WERI-Rb-1 (cell line): ENCODE results near the gene EBF3.

Source experiments
- DNase-seq: peaks from one replicate; pipeline ENCODE4 v3.0.0-alpha.2; 2020
- H3K27ac ChIP-seq: fragments of 250-450 bp; sonication (Bioruptor Pico); 2 replicates; pipeline ENCODE4 v1.5.1; 2020; ENCODE audit warnings: mild to moderate bottlenecking, moderate library complexity
- H3K27me3 ChIP-seq: fragments of 250-450 bp; sonication (Bioruptor Pico); 2 replicates; pipeline ENCODE4 v1.5.1; 2021; ENCODE audit warnings: mild to moderate bottlenecking, low read depth, moderate library complexity; ENCODE audit not compliant: insufficient read depth, severe bottlenecking
- H3K36me3 ChIP-seq: fragments of 250-450 bp; sonication (Bioruptor Pico); 2 replicates; pipeline ENCODE4 v1.5.1; 2020; ENCODE audit warnings: mild to moderate bottlenecking, moderate library complexity
- H3K4me3 ChIP-seq: 2 replicates; pipeline ENCODE4 v1.5.1; 2011; ENCODE audit warnings: low read depth, mild to moderate bottlenecking, control low read depth, low read length
- H3K9me3 ChIP-seq: fragments of 250-450 bp; sonication (Bioruptor Pico); 2 replicates; pipeline ENCODE4 v1.5.1; 2021; ENCODE audit warnings: mild to moderate bottlenecking, moderate library complexity; ENCODE audit not compliant: severe bottlenecking
- CTCF ChIP-seq: IDR thresholded peaks from 2 replicates; pipeline ENCODE4 v1.5.1; 2011; ENCODE audit warnings: low read depth, mild to moderate bottlenecking, control low read depth, inconsistent platforms, low read length

The EBF3 gene

DNA sequence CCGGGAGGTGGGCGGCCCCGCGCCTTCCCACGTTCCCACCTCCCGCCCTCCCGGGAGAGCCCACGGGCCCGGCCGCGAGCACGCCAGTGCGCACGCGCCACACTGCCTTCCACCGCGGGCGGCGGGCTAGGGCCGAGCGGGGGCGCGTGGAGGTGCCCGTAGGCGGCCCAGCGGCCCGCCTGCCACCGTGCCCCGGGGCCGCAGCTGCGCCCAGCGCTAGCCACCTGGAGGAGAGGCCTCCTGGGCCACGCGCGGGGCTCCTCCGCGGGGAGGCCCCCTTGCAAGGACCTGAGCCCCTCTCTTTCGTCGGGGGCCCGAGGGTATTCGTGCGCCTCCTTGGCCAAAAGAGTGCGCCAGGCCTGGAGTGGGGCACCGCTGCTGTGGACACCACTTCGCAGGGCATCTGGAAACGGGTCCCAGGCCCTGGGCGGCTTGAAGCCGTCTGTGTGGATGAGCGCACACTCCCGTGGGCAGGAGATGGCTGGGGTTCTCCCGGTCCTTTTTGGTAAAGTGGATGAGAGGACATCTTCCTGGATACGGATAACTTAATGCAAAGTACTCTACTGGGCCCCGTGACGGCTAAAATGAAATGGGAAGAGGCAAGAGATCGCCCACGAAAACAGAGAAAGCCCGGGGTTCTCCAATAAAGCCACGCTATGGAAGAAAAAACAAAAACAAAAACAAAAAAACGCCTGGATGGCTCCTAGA, 9.0 kb upstream of the EBF3 start:
- Histone ChIP-seq H3K4me3 (no peak overlapping the region), H3K27ac (no peak overlapping the region), H3K9me3 (no peaks in the 10 kb centered on the region), H3K36me3 (no peaks in the 10 kb centered on the region), H3K27me3 (peaks cover 52% of the 10 kb centered on the region)
- no peak for DNase-seq
- TF ChIP-seq CTCF, result no peak

DNA sequence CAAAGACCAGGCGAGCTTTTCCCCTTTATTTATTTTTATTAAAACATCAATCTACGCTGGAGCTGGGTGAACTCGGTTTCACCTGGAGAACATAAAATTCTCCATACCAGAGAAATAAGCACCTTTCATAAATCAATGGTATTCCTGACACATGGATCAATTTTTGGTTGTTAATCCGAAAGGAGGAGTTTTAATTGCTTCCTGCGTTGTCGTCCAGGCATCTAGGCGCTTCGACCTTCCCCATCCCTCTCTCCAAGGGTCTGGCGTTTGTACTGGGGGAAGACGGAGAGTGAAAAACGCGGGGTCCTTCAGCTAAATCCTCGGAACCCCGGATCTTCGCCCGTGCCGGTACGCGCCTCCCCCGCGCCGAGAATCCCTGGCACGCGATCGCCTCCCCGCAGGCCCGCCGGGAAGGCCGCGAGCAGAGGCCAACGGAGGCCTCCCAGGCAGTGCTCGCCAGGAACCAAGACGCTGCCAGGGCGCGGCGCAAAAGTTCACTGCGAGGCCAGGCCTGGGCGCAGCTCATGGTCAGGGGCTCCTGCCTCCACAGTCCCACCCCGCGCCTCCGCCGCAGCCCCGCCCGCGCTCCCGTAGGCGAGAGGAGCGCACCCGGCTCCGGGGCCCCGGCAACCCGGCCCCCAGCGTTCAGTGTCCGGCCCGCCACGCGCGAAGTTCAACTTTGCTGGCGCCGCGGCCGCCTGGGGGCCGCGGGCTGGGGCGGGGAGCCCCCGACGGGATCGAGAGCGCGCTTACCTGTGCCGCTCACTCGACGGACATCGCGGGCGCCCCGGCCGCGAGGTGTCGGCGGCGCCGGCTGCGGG, 8.3 kb upstream of the EBF3 start:
- Histone ChIP-seq H3K27me3 (peaks cover 60% of the 10 kb centered on the region), H3K27ac (no peak overlapping the region), H3K9me3 (no peaks in the 10 kb centered on the region), H3K4me3 (peak overlapping the region; percentile 43), H3K36me3 (no peaks in the 10 kb centered on the region)
- no peak for TF ChIP-seq CTCF
- no peak for DNase-seq

DNA sequence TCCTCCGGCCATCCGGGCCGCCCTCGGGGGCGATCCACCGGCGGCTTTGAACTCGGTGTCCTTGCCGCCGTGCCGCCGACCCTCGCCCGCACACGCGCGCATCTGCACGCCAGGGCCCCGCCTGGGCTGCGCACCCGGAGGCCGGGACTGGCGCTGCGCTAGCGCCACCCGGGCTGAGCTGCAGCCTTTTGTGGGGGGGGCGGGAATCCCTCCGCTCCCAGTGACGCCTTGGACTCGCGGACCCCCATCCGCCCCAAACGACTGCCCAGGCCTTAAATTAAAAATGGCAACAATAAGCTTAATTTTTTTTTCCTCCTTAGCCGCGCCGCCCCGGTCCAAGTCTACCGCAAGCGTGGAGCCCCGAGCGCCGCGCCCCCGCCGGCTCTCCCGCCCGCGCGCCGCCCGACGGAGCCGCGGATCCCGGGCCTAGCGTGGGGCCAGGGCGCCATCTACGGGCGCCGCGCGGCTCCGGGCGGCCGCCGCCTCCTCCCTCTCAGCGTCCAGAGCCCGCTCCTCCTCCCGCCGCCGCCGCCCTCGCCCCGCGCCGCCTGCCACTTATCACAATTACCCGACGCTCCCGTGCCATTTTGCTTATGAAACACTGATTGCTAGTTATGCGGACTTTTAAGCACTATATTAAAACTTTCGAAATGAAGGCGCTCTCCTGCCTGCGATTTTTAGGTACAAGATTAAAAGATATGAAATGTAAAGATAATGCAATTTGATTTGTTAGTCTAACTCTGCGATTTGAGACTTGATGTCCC, 7.5 kb upstream of the EBF3 start:
- Histone ChIP-seq H3K36me3 (no peaks in the 10 kb centered on the region), H3K27me3 (peaks cover 68% of the 10 kb centered on the region), H3K27ac (no peak overlapping the region), H3K9me3 (no peaks in the 10 kb centered on the region), H3K4me3 (peak overlapping the region; percentile 46)
- DNase-seq, result peak; percentile 71
- TF ChIP-seq CTCF, result peak; percentile 62

- Histone ChIP-seq H3K27me3 (peaks cover 76% of the 10 kb centered on the region), H3K27ac (no peak overlapping the region), H3K36me3 (no peaks in the 10 kb centered on the region), H3K4me3 (peak overlapping the region; percentile 46), H3K9me3 (no peaks in the 10 kb centered on the region)
- no peak for DNase-seq
- no peak for TF ChIP-seq CTCF
Measured at GRCh38 chr10:129970465-129971364, 6.6 kb upstream of the EBF3 start.

DNA sequence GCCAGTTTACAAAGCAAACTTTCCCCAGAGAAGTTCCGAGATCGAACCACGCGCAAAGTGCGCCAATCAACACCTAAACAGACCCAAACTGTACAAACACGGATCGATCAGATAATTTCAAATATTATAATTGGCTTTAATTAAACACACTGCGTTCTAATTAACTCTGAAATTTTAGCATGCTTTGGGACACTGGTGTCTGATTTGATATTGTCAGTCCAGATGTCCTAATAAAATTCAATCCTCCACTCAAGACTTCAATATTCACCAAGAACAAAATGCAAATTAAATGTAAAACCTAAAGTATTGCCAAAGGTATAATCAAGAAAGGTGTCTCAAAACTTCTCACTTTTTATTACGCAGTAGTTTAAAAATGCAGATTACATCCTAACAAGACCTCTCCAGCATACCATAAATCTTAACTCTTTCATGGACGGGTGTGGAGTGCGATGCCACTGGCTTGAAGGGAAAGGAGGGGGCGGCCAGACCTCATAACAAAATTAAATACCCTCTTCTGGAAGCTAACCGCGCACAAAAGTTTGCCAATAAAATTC, 5.9 kb upstream of the EBF3 start:
- H3K4me3 ChIP-seq, result no peak overlapping the region; the same call in 1 of the 2 replicates
- TF ChIP-seq CTCF, result no peak
- H3K27me3 ChIP-seq, result peaks cover 82% of the 10 kb centered on the region
- no peaks in the 10 kb centered on the region for H3K9me3 ChIP-seq
- no peak for DNase-seq
- H3K27ac ChIP-seq, result no peak overlapping the region
- H3K36me3 ChIP-seq, result no peaks in the 10 kb centered on the region
